Measurements from ENCODE around the gene HNRNPA3. TPM values are rescaled to one million over a fixed set of nuclear protein-coding genes. Genes with fewer than 3 reads are reported as not detected.
A peak's percentile ranks its signal among the peaks of the same experiment; 100 is the strongest.
"Not testable (repeated sequence)": the region's sequence is repeated elsewhere in the genome, so short reads cannot be mapped to it uniquely, and the experiment has no call there.

Gene HNRNPA3
- polyA plus RNA-seq, 1 donor from 2014 or later: 55.3 TPM

GRCh38 chr2:177239053-177239452 lies 26.5 kb downstream of the HNRNPA3 start:
- H3K4me3 Mint-ChIP-seq: peak overlapping the region in 2 of 4 donors; percentile 25 to 55
- H3K27me3 Mint-ChIP-seq: no peaks in the 10 kb centered on the region
- H3K4me1 Mint-ChIP-seq: peaks cover 49 to 61% (median 53%) of the 10 kb centered on the region in 3 donors
- no peaks in the 10 kb centered on the region for H3K9me3 Mint-ChIP-seq
- H3K36me3 Mint-ChIP-seq: no peaks in the 10 kb centered on the region
- peak overlapping the region; percentile 38 to 85 (median 73) for H3K27ac Mint-ChIP-seq

DNA sequence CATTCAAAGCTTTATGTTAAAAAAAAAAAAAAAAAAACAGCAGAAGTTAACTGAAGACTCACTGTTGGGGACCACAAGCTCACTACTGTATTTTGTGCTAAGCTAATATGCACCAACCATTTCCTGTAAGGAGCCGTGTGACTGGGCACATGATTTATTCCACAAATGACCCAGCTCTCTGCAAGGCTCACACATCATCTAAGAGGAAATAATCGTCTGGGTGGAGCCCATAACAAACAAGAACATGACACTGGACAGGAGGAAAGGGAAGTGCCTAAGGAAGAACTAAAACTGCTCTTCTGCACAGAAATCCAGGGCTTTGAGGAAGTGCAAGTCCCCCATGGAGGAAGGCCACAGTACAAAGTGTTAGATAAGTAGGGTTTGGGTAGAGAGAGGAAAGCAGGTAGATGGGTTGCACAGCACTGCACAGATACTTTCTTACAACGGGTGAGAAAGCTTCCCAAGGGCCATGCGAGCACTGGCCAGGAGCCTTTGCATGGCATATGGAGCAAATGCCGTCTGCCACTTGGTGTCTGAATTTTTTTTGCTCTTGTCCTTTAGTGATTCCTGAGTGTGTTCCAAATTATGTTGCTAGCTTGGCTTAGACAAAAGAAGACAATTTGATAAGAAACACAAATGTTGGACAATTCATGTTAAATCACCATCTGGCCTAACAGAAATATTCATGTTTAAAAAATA lies 27.5 kb downstream of the HNRNPA3 start:
- Mint-ChIP-seq H3K27me3 (no peaks in the 10 kb centered on the region), H3K36me3 (no peaks in the 10 kb centered on the region), H3K9me3 (no peaks in the 10 kb centered on the region), H3K4me1 (peaks cover 52 to 65% (median 54%) of the 10 kb centered on the region in 3 donors), H3K4me3 (peak overlapping the region; percentile 18 to 73 (median 64)), H3K27ac (peak overlapping the region; percentile 38 to 89 (median 85))

DNA sequence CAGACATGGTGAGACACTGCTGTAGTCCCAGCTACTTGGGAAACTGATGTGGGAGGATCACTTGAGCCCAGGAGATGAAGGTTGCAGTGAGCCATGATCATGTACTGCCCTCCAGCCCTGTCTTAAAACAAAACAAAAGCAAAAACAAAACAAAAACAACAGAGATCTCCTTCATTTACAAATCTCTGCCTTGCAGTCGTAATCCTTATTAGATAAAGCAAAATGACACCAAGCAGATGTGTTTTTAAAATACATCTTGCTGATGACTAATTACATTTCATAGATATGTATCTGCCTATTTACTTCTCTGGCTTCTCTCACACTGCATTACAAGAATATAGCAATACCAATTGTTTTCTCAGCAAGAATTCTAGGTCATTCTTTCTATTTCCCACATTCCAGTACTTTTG lies 29.1 kb downstream of the HNRNPA3 start:
- H3K27me3 Mint-ChIP-seq: no peaks in the 10 kb centered on the region
- H3K4me1 Mint-ChIP-seq: peaks cover 57 to 73% (median 62%) of the 10 kb centered on the region in 3 donors
- H3K4me3 Mint-ChIP-seq: peak overlapping the region in 2 of 4 donors; percentile 24 to 59
- H3K27ac Mint-ChIP-seq: peak overlapping the region; percentile 38 to 89 (median 85)
- no peaks in the 10 kb centered on the region for H3K36me3 Mint-ChIP-seq
- H3K9me3 Mint-ChIP-seq: no peaks in the 10 kb centered on the region

DNA sequence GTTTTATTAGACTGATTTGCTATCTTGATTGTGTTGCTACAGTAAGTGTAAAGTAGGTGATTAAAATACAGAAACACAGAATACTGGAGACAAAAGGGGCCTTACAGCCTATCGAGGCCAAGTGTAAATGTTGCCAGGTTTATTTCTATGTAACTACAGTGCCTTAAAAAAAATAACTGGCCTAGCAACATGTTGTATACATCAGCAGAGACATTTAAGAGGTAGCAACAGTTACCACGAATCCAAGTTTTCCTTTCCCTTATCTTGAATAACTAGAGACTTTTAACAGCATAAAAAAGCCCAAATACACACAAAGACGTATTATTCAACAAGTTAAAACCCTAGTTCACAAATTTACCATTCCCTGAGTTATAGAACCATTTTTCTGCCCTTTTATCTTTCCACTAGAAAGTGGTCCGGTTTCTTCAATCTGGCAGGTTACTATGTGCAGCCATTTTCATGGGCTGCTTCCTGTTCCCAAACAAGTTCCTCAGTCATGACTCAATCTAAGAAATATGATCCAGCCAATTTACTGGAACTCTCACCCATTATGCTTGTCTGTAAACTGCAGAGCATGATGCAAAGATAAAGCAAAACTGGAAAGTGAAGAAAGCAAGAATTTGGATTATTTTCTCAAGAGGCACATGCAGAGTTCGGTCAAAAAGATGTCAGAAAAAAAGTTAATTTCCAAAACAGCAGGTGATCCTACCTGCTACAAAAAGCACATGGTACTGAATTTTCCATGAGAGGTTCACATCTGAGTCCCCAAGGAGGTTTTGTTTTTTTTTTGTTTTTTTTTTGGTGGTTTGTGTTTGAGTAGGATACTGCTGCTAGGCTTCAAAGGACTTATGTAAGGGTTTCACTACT lies 29.8 kb downstream of the HNRNPA3 start:
- Mint-ChIP-seq H3K4me1 (peaks cover 60 to 77% (median 62%) of the 10 kb centered on the region in 3 donors), H3K4me3 (peak overlapping the region in 2 of 4 donors; percentile 24 to 81), H3K36me3 (no peaks in the 10 kb centered on the region), H3K27me3 (no peaks in the 10 kb centered on the region), H3K9me3 (no peaks in the 10 kb centered on the region), H3K27ac (peak overlapping the region; percentile 38 to 89 (median 89))

- Mint-ChIP-seq H3K27ac (peak overlapping the region; percentile 38 to 89 (median 88)), H3K4me1 (peaks cover 60 to 78% (median 62%) of the 10 kb centered on the region in 3 donors), H3K27me3 (no peaks in the 10 kb centered on the region), H3K9me3 (no peaks in the 10 kb centered on the region), H3K36me3 (no peaks in the 10 kb centered on the region), H3K4me3 (peak overlapping the region in 2 of 4 donors; percentile 24 to 81)
Observed at GRCh38 chr2:177243073-177243472, 30.5 kb downstream of the HNRNPA3 start.

GRCh38 chr2:177243476-177243875 lies 30.9 kb downstream of the HNRNPA3 start:
- Mint-ChIP-seq H3K27ac (peak overlapping the region; percentile 38 to 89 (median 88)), H3K27me3 (no peaks in the 10 kb centered on the region), H3K9me3 (no peaks in the 10 kb centered on the region), H3K4me1 (peaks cover 57 to 74% (median 58%) of the 10 kb centered on the region in 3 donors), H3K36me3 (no peaks in the 10 kb centered on the region), H3K4me3 (no peak overlapping the region)

DNA sequence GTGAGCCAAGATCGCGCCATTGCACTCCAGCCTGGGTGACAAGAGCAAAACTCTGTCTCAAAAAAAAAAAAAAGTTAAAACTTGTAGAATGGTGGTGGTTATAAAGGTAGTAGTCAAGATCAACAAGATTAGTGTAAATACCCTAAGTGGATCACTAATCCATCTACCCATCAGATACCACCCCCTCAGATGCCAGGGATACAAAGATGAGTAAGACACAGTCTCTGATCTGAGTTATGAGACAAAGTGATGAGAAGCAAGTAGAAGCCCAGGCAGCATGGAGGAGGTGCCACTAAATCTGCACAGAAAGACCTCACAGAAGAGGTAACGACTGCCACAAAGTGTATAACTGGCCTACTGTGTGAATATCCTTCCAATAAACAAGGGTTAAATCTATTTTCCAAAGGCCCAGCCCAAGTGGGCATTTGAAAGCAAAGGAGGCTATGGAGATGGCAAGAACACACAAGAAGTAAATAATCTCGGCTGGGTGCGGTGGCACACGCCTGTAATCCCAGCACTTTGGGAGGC lies 31.7 kb downstream of the HNRNPA3 start:
- Mint-ChIP-seq H3K9me3 (no peaks in the 10 kb centered on the region), H3K36me3 (no peaks in the 10 kb centered on the region), H3K4me3 (no peak overlapping the region), H3K27ac (peak overlapping the region in 2 of 3 donors; percentile 37 to 69), H3K4me1 (peaks cover 49 to 68% (median 51%) of the 10 kb centered on the region in 3 donors), H3K27me3 (no peaks in the 10 kb centered on the region)

- Mint-ChIP-seq H3K27ac (peak overlapping the region; percentile 4 to 67 (median 13)), H3K36me3 (no peaks in the 10 kb centered on the region), H3K4me1 (peaks cover 44 to 65% (median 51%) of the 10 kb centered on the region in 3 donors), H3K9me3 (no peaks in the 10 kb centered on the region), H3K4me3 (no peak overlapping the region), H3K27me3 (no peaks in the 10 kb centered on the region)
Observed at GRCh38 chr2:177245010-177245422, 32.4 kb downstream of the HNRNPA3 start.

DNA sequence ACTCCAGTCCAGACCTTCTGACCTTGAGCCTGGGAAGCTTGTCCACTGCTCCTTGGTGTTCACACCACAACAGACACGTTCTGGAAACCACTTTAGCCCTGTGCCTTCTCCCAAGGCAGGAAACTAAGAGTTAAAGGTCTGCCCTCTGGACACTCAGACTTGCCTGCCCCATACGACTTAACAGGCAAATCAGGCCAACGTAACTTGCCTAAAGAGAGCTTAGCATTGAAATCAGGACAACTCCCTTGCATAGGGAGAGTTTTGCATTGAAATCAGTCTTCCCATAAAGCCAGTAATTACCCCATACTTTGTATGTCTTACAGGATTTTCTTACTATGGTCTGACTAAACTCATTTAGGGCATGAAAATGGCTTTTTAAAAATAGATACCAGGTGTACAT lies 33.4 kb downstream of the HNRNPA3 start:
- Mint-ChIP-seq H3K4me3 (no peak overlapping the region), H3K27me3 (no peaks in the 10 kb centered on the region), H3K9me3 (no peaks in the 10 kb centered on the region), H3K27ac (peak overlapping the region; percentile 10 to 67 (median 13)), H3K36me3 (no peaks in the 10 kb centered on the region), H3K4me1 (peaks cover 39 to 66% (median 51%) of the 10 kb centered on the region in 3 donors)

DNA sequence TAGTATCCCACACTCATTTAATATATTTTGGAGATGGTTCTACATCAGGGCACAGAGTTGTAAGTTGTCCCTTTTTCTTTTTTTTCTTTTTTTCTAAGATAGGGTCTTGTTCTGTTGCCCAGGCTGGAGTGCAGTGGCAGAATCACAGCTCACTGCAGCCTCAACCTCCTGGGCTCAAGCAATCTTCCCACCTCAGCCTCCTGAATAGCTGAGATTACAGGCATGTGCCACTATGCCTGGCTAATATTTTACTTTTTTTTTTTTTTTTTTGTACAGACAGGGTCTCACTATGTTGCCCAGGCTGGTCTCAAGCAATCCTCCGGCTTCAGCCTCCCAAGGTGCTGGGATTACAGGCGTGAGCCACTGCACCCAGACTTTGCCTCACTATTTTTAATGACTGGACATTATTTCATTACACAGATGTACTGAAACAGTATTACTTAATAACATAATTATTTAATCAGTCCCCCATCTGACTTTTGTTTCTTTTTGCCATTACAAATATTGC lies 34.0 kb downstream of the HNRNPA3 start:
- not testable (repeated sequence) for H3K4me3 Mint-ChIP-seq, H3K9me3 Mint-ChIP-seq, H3K36me3 Mint-ChIP-seq, H3K27me3 Mint-ChIP-seq
- peak overlapping the region in 2 of 3 donors; percentile 13 to 16 for H3K27ac Mint-ChIP-seq
- H3K4me1 Mint-ChIP-seq: peaks cover 40 to 66% (median 51%) of the 10 kb centered on the region in 3 donors

DNA sequence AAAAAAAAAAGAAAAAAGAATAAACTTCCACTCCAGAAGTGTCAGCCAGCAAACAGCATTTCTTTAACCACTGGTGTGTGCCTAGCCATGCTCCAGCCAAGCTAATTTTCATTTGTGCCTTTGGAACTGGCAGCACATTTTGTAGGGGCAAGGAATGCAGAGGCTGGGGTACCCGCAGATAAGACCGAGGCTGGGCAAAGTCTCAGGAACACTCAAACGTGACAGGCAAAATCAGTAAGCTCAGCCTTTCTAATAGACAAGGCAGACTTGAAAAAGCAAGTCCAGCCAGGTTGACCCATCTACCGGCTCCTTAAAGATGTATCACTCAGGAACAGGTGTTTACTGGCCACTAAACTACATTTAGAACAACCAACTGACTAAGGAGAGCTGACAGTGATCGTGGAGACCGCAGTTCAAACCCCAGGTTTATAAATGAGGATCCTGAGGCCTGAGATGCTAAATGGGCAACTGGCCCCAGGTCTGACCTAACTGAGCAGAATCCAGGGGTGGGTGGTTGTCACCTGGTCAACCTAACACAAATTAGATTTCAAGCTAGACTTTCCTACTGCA lies 35.2 kb downstream of the HNRNPA3 start:
- H3K36me3 Mint-ChIP-seq: no peaks in the 10 kb centered on the region
- H3K27ac Mint-ChIP-seq: no peak overlapping the region
- no peaks in the 10 kb centered on the region for H3K27me3 Mint-ChIP-seq
- no peaks in the 10 kb centered on the region for H3K9me3 Mint-ChIP-seq
- H3K4me1 Mint-ChIP-seq: peaks cover 37 to 63% (median 48%) of the 10 kb centered on the region in 3 donors
- no peak overlapping the region for H3K4me3 Mint-ChIP-seq

GRCh38 chr2:177249038-177249437 lies 36.4 kb downstream of the HNRNPA3 start:
- peak overlapping the region in 1 of 4 donors; percentile 47 for H3K4me3 Mint-ChIP-seq
- H3K36me3 Mint-ChIP-seq: no peaks in the 10 kb centered on the region
- H3K9me3 Mint-ChIP-seq: no peaks in the 10 kb centered on the region
- H3K4me1 Mint-ChIP-seq: peaks cover 37 to 61% (median 52%) of the 10 kb centered on the region in 3 donors
- peak overlapping the region in 1 of 3 donors; percentile 31 for H3K27ac Mint-ChIP-seq
- H3K27me3 Mint-ChIP-seq: no peaks in the 10 kb centered on the region

DNA sequence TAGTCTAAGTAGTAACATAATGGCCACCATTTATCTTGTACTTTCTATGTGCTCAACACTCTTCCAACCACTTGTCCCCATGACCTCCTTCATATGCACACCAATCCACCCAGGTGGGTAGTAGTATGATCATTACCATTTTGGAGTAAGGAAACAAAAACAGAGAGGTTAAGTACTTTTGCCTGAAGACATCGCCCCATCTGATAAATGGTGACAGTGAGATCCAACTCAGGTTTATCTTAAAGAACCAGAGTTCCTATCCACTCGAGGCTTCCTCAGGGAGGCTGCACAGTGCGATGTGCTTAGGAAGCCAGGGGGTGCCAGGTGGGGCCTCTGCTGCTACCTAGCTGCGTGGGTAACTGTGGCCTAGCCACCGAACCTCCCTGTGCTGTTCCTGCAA lies 37.9 kb downstream of the HNRNPA3 start:
- Mint-ChIP-seq H3K4me3 (no peak overlapping the region), H3K27me3 (no peaks in the 10 kb centered on the region)

GRCh38 chr2:177251165-177251542 lies 38.6 kb downstream of the HNRNPA3 start:
- H3K4me1 Mint-ChIP-seq: peaks cover 40 to 63% (median 53%) of the 10 kb centered on the region in 3 donors
- H3K4me3 Mint-ChIP-seq: peak overlapping the region in 1 of 4 donors; percentile 85
- H3K27ac Mint-ChIP-seq: peak overlapping the region; percentile 33 to 75 (median 75)
- no peaks in the 10 kb centered on the region for H3K9me3 Mint-ChIP-seq
- H3K27me3 Mint-ChIP-seq: no peaks in the 10 kb centered on the region
- peaks cover 1% of the 10 kb centered on the region for H3K36me3 Mint-ChIP-seq

More for the DNA sequence above, 37.9 kb downstream of the HNRNPA3 start:
- H3K36me3 Mint-ChIP-seq: no peaks in the 10 kb centered on the region
- H3K4me1 Mint-ChIP-seq: peaks cover 41 to 64% (median 54%) of the 10 kb centered on the region in 3 donors
- H3K9me3 Mint-ChIP-seq: no peaks in the 10 kb centered on the region
- peak overlapping the region in 1 of 3 donors; percentile 57 for H3K27ac Mint-ChIP-seq
